Breast epithelium (tissue), 4 donors: ENCODE measurements around the gene P2RX3. TPM values are rescaled to one million over a fixed set of nuclear protein-coding genes. Genes with fewer than 3 reads are reported as not detected.

ENCODE experiments used
- DNase-seq, 2 donors: peaks; one replicate each; pipeline ENCODE4 v3.0.0-alpha.2; 2019; ENCODE audit warnings: low spot score in 2 of 2
- H3K27ac ChIP-seq, 2 donors: fragments of 200-600 bp; sonication (generic) in 1 of 2; one replicate each; pipeline ENCODE4 v1.5.1; 2016 to 2019; ENCODE audit warnings: mild to moderate bottlenecking in 1 of 2
- H3K27me3 ChIP-seq, 2 donors: fragments of 200-600 bp; sonication (generic) in 1 of 2; one replicate each; pipeline versions ENCODE4 v1.5.1 to v1.6.0; 2017 to 2019; ENCODE audit warnings: control low read depth in 1 of 2, mild to moderate bottlenecking in 1 of 2
- H3K36me3 ChIP-seq: fragments of 200-600 bp; one replicate; pipeline ENCODE4 v1.5.1; 2019
- H3K4me1 ChIP-seq, 2 donors: fragments of 200-600 bp; sonication (generic); one replicate each; pipeline ENCODE4 v1.5.1; 2016 to 2019; ENCODE audit warnings: control low read depth in 1 of 2
- H3K4me3 ChIP-seq, 3 donors: fragments of 200-600 bp; sonication (generic); 1 replicate in 2 of 3; 2 replicates in 1 of 3; pipeline ENCODE4 v1.5.1; 2016 to 2019; ENCODE audit warnings: mild to moderate bottlenecking in 3 of 3, moderate library complexity in 2 of 3
- H3K9me3 ChIP-seq, 2 donors: fragments of 200-600 bp; sonication (generic) in 1 of 2; one replicate each; pipeline ENCODE4 v1.5.1; 2016 to 2019; ENCODE audit warnings: control low read depth in 1 of 2
- POLR2A ChIP-seq: fragments of 450-650 bp; IDR thresholded peaks from one replicate; pipeline ENCODE4 v1.6.1; 2016; ENCODE audit warnings: antibody characterized with exemption, mild to moderate bottlenecking, moderate library complexity
- POLR2AphosphoS5 ChIP-seq, 3 donors: sonication (generic); formaldehyde crosslinking; IDR thresholded peaks; one replicate each; pipeline ENCODE4 v1.6.1; 2017; ENCODE audit warnings: antibody characterized with exemption in 3 of 3
- intact Hi-C: fragments of 100-400 bp; cut with DNase I; formaldehyde crosslinking; loops from one replicate; pipeline ENCODE4 v1.15.1; 2023; ENCODE audit warnings: low total_unique reads
- total RNA-seq, 3 donors: library from RNA; depleted of rRNA; stranded (reverse); fragments of >200 nt; gene quantifications; one replicate each; pipeline ENCODE4 v1.1.0, GENCODE V29; 2016
- TF ChIP-seq, protein P1 (sequence below), 3 donors: fragments of 450-650 bp; IDR thresholded peaks; one replicate each; pipeline ENCODE4 v1.5.1; 2016 to 2017; ENCODE audit warnings: antibody characterized with exemption in 3 of 3, mild to moderate bottlenecking in 3 of 3, moderate library complexity in 3 of 3

P2RX3 gene
- total RNA-seq, 3 donors from 2014 or later: not detected

DNA sequence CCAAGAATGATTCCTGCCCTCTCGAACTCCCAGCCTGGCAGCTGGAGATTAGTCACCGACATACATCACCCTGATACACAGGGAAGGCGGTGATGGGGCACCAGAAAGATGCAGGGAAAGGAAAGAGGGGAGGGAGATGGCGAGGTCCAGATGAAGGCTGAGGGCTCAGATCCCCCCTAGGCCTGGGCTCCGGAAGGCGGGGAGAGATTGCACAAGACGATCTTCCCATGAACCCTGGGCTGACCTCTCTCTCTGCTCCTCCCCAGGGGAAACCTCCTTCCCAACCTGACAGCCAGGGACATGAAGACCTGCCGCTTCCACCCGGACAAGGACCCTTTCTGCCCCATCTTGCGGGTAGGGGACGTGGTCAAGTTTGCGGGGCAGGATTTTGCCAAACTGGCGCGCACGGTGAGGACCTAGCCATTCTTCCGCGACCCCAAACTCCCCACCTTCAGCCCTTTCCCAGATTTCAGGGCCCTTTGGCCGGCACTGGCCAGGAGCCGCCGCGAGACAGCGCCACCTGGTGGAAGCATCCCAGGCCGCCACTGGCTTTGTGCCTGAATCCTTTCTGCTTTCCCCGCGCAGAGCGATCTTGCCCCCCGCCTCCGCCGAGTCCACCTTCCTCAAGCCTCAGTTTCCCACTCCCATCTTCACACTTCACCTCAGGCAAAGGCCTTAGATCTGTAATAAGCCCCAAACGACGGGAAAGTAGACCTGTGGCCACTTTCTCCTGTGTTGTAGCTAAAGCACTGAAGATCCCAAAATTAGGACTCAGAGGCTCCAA lies 11.5 kb downstream of the P2RX3 start:
- intact Hi-C loops: loop anchor here (10.0 kb wide), 1 partner anchor 105 kb away; no protein-coding TSS in a partner anchor
- Histone ChIP-seq H3K36me3 (no peaks in the 10 kb centered on the region), H3K9me3 (no peaks in the 10 kb centered on the region), H3K4me3 (peak overlapping the region in 1 of 3 donors; percentile 29), H3K4me1 (no peaks in the 10 kb centered on the region), H3K27me3 (no peaks in the 10 kb centered on the region), H3K27ac (peak overlapping the region in 1 of 2 donors; percentile 12)
- DNase-seq: peak in 1 of 2 donors; percentile 71
- TF ChIP-seq POLR2AphosphoS5 (IDR thresholded peaks at IDR 0.05): no peak
- TF ChIP-seq, protein P1, sequence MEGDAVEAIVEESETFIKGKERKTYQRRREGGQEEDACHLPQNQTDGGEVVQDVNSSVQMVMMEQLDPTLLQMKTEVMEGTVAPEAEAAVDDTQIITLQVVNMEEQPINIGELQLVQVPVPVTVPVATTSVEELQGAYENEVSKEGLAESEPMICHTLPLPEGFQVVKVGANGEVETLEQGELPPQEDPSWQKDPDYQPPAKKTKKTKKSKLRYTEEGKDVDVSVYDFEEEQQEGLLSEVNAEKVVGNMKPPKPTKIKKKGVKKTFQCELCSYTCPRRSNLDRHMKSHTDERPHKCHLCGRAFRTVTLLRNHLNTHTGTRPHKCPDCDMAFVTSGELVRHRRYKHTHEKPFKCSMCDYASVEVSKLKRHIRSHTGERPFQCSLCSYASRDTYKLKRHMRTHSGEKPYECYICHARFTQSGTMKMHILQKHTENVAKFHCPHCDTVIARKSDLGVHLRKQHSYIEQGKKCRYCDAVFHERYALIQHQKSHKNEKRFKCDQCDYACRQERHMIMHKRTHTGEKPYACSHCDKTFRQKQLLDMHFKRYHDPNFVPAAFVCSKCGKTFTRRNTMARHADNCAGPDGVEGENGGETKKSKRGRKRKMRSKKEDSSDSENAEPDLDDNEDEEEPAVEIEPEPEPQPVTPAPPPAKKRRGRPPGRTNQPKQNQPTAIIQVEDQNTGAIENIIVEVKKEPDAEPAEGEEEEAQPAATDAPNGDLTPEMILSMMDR (IDR thresholded peaks at IDR 0.05): peak; percentile 55 to 81 (median 59)

DNA sequence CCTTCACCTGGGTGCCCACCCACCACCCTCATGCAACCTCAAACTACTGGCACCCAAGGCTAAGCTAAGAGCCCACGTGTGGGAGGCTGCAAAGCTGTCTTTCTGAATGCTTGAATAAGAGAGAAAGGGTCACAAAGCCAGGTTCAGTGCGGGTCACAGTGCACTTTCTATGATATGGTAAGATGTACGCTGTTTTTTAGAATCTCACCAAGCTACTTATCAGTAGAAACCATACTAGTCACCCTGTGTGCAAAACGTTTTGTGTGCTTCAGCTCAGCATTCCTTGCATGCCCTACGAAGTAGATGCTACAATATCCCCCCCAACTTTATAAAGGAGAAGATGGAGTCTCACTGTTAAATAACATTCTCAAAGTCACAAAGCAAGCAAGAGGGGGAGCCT lies 14.9 kb downstream of the P2RX3 start:
- Histone ChIP-seq H3K27ac (no peak overlapping the region), H3K9me3 (no peaks in the 10 kb centered on the region), H3K4me1 (no peaks in the 10 kb centered on the region), H3K4me3 (no peak overlapping the region), H3K36me3 (no peaks in the 10 kb centered on the region), H3K27me3 (no peaks in the 10 kb centered on the region)
- intact Hi-C loops: no loop called here
- DNase-seq: no peak
- TF ChIP-seq, protein P1 (IDR thresholded peaks at IDR 0.05): no peak
- TF ChIP-seq POLR2A (no peak), POLR2AphosphoS5 (IDR thresholded peaks at IDR 0.05) (no peak)

DNA sequence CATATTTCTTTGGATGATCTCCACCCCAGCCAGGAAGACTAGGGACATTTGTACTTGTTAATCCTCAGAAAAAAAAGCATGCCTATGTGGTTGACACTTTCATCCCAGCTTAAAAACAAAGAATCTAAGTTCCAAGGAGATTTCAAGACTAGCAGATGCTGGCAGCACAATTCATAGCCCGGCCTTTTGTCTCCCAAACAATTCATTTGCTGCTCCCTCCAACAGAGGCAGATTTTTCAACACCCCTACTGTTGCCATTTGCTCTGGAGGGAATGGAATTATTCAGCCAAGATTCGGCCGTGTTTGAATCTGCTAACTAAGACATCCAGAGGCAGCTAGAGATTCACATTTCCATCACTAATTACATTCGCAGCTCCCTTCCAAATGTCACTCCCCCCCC lies 15.3 kb downstream of the P2RX3 start:
- H3K27ac ChIP-seq: no peak overlapping the region
- H3K4me1 ChIP-seq: no peaks in the 10 kb centered on the region
- DNase-seq: no peak
- intact Hi-C loops: no loop called here
- H3K27me3 ChIP-seq: no peaks in the 10 kb centered on the region
- no peaks in the 10 kb centered on the region for H3K9me3 ChIP-seq
- TF ChIP-seq, protein P1 (IDR thresholded peaks at IDR 0.05): no peak
- TF ChIP-seq POLR2AphosphoS5 (IDR thresholded peaks at IDR 0.05): no peak
- TF ChIP-seq POLR2A: no peak
- H3K36me3 ChIP-seq: no peaks in the 10 kb centered on the region
- no peak overlapping the region for H3K4me3 ChIP-seq

DNA sequence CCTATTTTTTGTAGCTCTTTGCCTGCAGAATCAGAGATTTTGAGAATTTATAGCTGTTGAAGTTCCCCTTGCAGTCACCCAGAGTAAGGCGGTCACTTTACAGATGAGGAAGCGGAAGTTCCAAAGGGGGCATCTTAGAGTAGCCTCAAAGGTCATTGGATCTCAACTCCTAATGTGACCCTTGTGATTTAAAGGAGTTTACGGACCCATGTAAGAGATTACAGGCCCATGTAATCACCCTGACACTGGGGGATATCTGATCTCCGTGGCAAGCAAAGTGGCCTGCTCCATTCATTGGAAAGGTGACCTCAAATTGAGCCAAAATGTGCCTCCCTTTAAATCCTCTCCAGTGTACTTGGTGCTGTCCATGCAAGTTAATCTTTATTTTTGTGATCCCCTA lies 15.7 kb downstream of the P2RX3 start:
- Histone ChIP-seq H3K27ac (no peak overlapping the region), H3K27me3 (no peaks in the 10 kb centered on the region), H3K36me3 (no peaks in the 10 kb centered on the region), H3K4me3 (no peak overlapping the region), H3K4me1 (no peaks in the 10 kb centered on the region), H3K9me3 (no peaks in the 10 kb centered on the region)
- TF ChIP-seq, protein P1 (IDR thresholded peaks at IDR 0.05): no peak
- TF ChIP-seq POLR2AphosphoS5 (IDR thresholded peaks at IDR 0.05): no peak
- no peak for TF ChIP-seq POLR2A
- no peak for DNase-seq
- intact Hi-C loops: no loop called here

DNA sequence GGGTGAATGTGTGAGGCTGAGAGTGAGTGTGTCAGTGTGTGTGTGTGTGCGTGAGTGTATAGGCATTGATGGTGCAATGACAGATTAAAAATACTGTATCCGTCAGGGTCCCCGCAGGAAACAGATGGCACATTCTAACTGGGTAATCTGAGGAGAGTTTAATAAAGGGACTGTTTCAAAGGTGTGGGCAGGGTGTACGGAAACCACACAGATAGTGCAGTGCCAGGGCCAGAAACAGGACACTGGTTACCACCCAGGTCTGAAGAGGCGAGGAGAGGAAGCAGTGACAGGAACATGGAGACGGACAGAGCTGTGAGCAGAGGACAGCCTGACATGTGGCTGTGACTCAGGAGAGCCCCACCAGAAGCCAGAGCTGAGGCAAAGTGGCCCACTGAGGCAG lies 16.5 kb downstream of the P2RX3 start:
- H3K4me3 ChIP-seq: no peak overlapping the region
- intact Hi-C loops: no loop called here
- TF ChIP-seq POLR2AphosphoS5 (IDR thresholded peaks at IDR 0.05) (no peak), POLR2A (no peak)
- TF ChIP-seq, protein P1 (IDR thresholded peaks at IDR 0.05): no peak
- H3K36me3 ChIP-seq: no peaks in the 10 kb centered on the region
- no peaks in the 10 kb centered on the region for H3K27me3 ChIP-seq
- no peak for DNase-seq
- no peak overlapping the region for H3K27ac ChIP-seq
- no peaks in the 10 kb centered on the region for H3K9me3 ChIP-seq
- H3K4me1 ChIP-seq: no peaks in the 10 kb centered on the region
